ENCODE results near the gene NDUFA8. TPM values are rescaled to one million over a fixed set of nuclear protein-coding genes. Genes with fewer than 3 reads are reported as not detected.

The NDUFA8 gene
- total RNA-seq, 1 donor from 2014 or later, result 37.7 TPM

Small RNA genes lying within 50 kb of the gene (microRNA-seq; reads per million reads assigned to microRNA genes)
- gene MIR4478, result not detected

Other genes with a start within 250 kb of the NDUFA8 start
- gene TTLL11, start 66.5 kb downstream of the NDUFA8 start, total RNA-seq, result 4.8 to 7.2 TPM (median 5.2 TPM) in 3 replicates
- gene MORN5, start 129 bp upstream of the NDUFA8 start, total RNA-seq, result not detected in 3 replicates
- gene LHX6, start 69.2 kb upstream of the NDUFA8 start, total RNA-seq, result 0.09 TPM in 1 of 3 replicates, not detected in the others
- gene RBM18, start 105.1 kb upstream of the NDUFA8 start, total RNA-seq, result 16.7 to 22.1 TPM (median 20.5 TPM) in 3 replicates
- 38.7 to 39.9 TPM (median 39.2 TPM) in 3 replicates for gene MRRF, start 105.1 kb upstream of the NDUFA8 start, total RNA-seq
- 8.0 to 9.2 TPM (median 8.2 TPM) in 3 replicates for gene PTGS1, start 211.2 kb upstream of the NDUFA8 start, total RNA-seq